Coronary artery (tissue), 2 donors: ENCODE measurements around the gene TUBGCP2.

ENCODE experiments used
- DNase-seq: peaks from one replicate; pipeline ENCODE4 v3.0.0-alpha.2; 2017; ENCODE audit warnings: low spot score
- H3K27ac ChIP-seq, 2 donors: fragments of 200-600 bp; sonication (generic); one replicate each; pipeline ENCODE4 v1.5.1; 2016 to 2019
- H3K4me3 ChIP-seq: fragments of 200-600 bp; sonication (generic); 2 replicates; pipeline ENCODE4 v1.5.1; 2016; ENCODE audit warnings: mild to moderate bottlenecking, moderate library complexity
- TF ChIP-seq, protein P1 (sequence below): fragments of 200-600 bp; sonication (generic); IDR thresholded peaks from one replicate; pipeline ENCODE4 v1.5.1; 2019; ENCODE audit warnings: antibody characterized with exemption

The TUBGCP2 gene

DNA sequence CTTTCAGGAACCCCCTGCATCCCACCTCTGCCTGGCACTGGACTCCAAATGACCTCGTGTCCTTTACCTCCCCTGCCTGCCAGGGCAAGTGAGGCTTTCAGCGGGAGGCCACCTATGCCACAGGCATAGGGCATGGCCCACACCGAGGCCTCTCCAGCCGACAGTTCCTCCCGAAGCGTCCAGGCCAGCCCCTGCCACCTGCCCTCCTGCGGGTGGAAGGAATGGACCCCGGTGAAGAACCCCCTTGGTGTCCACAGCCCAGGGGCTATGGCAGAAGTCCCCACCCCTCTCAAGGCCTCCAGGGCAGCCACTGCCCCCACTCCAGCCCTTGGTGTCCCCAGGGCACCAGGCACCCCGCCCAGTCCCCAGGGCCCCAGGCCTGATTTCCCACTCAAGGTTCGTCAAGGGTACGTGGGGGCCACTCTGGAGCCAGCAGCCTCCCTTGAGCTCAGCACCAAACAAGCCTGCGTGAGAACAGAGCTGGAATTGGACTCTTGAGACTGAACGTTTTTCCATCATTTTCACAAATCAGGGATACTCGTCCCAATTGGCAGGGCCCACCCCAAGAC, 46.1 kb upstream of the TUBGCP2 start:
- DNase-seq: no peak
- Histone ChIP-seq H3K27ac (no peak overlapping the region), H3K4me3 (no peak overlapping the region)
- TF ChIP-seq, protein P1, sequence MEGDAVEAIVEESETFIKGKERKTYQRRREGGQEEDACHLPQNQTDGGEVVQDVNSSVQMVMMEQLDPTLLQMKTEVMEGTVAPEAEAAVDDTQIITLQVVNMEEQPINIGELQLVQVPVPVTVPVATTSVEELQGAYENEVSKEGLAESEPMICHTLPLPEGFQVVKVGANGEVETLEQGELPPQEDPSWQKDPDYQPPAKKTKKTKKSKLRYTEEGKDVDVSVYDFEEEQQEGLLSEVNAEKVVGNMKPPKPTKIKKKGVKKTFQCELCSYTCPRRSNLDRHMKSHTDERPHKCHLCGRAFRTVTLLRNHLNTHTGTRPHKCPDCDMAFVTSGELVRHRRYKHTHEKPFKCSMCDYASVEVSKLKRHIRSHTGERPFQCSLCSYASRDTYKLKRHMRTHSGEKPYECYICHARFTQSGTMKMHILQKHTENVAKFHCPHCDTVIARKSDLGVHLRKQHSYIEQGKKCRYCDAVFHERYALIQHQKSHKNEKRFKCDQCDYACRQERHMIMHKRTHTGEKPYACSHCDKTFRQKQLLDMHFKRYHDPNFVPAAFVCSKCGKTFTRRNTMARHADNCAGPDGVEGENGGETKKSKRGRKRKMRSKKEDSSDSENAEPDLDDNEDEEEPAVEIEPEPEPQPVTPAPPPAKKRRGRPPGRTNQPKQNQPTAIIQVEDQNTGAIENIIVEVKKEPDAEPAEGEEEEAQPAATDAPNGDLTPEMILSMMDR: no peak

DNA sequence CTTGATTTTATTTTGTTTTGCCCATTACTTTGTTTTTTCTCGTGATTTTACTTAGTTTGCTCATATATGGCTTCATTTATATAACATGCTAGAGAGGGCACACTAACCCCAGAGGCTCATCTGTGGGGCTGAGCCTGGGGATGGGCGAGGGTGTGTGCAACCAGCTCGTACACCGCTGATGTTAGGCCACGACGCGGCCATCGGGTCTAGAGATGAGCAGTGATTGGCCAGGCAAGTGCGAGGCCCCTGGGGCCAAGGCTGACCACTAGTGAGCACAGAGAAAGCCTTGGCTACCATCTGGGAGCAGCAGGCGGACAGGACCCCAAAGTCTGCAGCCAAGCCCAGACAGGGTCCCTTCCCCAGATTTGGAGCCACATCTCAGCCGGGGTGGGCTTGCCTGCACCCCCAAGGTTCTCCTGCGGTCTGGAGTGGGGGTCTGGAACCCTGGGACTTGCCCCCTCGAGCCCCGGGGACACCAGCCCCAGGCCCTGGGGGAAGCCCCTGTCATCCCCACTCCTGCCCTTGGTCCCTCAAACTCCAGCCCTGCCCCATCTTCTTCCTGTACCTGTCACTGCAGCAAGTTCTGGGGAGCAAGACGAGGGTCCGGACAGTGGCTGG, 45.4 kb upstream of the TUBGCP2 start:
- Histone ChIP-seq H3K4me3 (no peak overlapping the region), H3K27ac (no peak overlapping the region)
- DNase-seq: no peak
- TF ChIP-seq, protein P1: no peak

DNA sequence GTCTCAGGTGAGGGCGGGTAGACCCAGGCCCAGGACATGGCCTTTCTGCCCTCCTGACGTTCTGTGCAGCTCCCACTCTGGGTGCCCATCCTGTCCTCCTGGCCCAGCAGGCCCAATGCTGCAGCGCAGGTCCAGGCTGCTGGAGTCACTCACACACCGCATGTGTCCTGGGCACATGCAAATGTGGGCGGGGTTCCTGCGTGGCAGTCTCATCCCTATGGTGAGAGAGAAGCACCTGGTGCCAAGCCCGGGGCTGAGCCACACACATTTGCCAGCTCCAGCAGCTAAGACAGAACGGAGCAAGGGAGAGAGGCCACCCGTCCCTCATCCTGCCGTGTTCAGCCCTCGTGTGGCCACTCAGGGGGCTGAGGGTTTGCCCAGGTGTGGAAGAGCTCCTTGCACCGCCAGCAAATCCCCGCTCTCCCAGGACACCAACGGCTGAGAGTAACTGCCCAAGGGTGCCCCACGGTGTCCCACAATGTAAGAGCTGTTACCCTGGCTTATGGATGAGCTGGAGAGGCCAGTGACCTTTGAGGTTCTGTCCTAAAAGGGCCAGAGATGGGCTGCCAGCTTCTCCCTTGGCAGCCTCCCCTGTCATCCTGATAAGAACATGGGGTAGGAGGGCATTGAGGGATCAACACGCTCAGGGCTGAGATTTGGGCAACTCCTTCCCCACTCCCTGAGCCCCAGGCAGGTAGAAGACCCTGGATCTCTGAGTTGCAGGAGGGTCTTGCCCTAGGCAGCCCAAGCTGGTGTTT, 44.7 kb upstream of the TUBGCP2 start:
- Histone ChIP-seq H3K4me3 (no peak overlapping the region), H3K27ac (no peak overlapping the region)
- TF ChIP-seq, protein P1: no peak
- DNase-seq: no peak

DNA sequence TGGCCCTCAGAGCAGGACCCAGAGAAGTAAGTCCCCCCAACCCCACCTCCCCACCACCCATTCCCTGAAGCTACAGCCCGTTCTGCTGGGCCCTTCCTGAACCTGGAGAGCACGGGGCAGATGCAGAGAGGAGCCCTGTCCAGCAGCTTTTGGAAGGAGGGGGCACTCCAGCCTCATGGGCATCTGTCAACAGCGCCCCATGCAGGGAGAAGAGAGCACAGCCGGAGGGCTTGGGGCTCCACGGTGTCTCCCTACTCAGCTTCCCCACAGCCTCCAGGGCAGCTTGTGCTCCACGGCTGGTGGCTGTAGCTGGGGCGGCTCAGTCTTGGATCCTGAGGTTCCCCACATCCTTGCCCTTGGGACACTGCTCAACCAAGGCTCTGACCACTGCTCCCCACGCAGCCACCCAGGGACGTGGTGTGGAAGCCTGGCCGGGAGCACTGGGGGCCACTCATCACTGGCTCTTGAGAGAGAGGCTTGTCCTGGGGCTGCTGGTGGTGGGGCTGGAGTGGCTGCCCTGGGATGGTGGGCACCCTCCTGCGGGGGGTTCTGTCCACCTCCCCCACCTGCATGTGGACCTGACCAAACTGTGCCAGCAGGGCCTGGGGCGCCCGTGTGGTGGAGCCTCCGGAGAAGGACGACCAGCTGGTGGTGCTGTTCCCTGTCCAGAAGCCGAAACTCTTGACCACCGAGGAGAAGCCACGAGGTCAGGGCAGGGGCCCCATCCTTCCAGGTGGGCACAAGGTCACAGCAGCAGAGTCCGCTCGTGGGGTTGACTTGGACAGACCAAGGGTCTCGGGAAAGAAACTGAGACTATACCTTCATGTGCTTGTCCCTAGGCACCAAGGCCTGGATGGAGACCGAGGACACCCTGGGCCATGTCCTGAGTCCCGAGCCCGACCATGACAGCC, 43.0 kb upstream of the TUBGCP2 start:
- no peak overlapping the region for H3K27ac ChIP-seq
- TF ChIP-seq, protein P1: no peak
- no peak for DNase-seq
- H3K4me3 ChIP-seq: no peak overlapping the region

DNA sequence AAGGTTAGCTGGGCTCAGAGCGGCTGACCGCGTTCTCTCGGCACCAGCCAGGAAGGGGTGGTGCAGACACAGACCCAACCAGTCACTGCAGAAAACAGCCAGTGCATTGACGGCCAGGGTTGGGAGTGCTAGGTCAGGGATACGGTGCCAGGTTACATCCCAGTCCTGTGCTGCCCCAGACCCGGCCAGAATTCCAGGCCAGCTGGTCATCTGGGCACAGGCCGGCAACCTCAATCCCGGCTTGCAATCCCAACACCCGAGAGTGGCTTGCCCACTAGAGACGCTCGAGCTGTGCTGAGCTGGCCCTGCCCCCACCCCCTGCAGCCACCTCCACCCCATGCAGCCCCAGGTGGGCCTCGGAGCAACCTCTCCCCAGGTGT, 42.3 kb upstream of the TUBGCP2 start:
- Histone ChIP-seq H3K27ac (no peak overlapping the region), H3K4me3 (no peak overlapping the region)
- TF ChIP-seq, protein P1: no peak
- DNase-seq: no peak

DNA sequence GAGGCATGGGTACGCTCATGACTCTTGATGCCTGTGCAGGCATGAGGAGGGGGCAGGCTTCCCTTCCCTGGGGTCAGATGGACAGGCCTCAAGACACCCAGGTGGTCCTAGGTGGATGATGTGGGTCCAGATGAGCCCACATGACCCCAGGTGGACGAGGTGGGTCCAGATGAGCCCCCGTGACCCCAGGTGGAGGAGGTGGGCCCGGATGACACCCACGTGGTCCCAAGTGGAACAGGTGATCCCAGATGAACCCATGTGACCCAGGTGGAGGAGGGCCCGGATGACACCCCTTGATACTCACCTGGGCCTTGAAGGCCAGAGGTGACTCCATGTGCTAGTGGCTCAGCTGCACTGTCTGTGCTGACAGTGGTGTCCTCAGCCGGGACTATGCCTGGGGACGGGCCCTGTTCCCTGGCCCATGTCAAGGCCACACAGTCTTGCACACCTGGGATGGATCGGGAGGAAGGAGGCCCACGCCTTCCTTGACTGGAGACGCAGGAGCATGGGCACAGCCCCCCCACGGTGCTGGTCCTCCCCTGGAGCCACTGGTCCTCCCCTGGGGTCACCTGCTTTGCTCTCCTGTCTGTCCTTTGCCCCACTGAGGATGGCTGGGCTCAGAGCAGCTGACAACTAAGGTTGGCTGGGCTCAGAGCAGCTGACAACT, 41.7 kb upstream of the TUBGCP2 start:
- H3K27ac ChIP-seq: no peak overlapping the region
- H3K4me3 ChIP-seq: no peak overlapping the region
- DNase-seq: no peak
- TF ChIP-seq, protein P1: no peak
